ENCODE measurements around the gene CEP83. TPM values are rescaled to one million over a fixed set of nuclear protein-coding genes. Genes with fewer than 3 reads are reported as not detected.

Gene CEP83
- total and polyA plus RNA-seq, 2 experiments from 2014 or later: 5.8 to 6.9 TPM

- H3K79me2 ChIP-seq (ENCODE audit: insufficient read depth): no peaks in the 10 kb centered on the region
- in situ Hi-C loops (cut with MboI): no loop called here
- no peak for TF ChIP-seq EZH2phosphoT487 (IDR thresholded peaks at IDR 0.05; ENCODE audit: insufficient read depth, low read depth)
- TF ChIP-seq EZH2 (IDR thresholded peaks at IDR 0.05; ENCODE audit: insufficient read depth, poor library complexity, severe bottlenecking): no peak
- no peaks in the 10 kb centered on the region for H3K36me3 ChIP-seq (ENCODE audit: low read depth)
- H4K20me1 ChIP-seq (ENCODE audit: insufficient read depth): no peaks in the 10 kb centered on the region
- no peaks in the 10 kb centered on the region for H3K4me1 ChIP-seq (ENCODE audit: insufficient read depth)
- no peaks in the 10 kb centered on the region for H3F3A ChIP-seq (ENCODE audit: insufficient read depth)
- DNase-seq: no peak
- no peak overlapping the region for H2AFZ ChIP-seq
- H3K4me3 ChIP-seq: no peak overlapping the region
- no peaks in the 10 kb centered on the region for H3K9me3 ChIP-seq (ENCODE audit: low read depth)
- H3K4me2 ChIP-seq (ENCODE audit: unreplicated experiment): no peak overlapping the region
- WGBS, 2 experiments (ENCODE audit: low coverage in 1 of 2, low lambda C conversion rate in 2 of 2, missing lambda C conversion rate in 2 of 2): 98% methylated on average over 2 of the region's 2 CpGs
- no peaks in the 10 kb centered on the region for H3K27me3 ChIP-seq (replicated peaks; ENCODE audit: insufficient read depth)
- no peaks in the 10 kb centered on the region for H3K9me2 ChIP-seq (ENCODE audit: insufficient read depth)
- H3K9ac ChIP-seq: no peak overlapping the region
- no peak overlapping the region for H3K27ac ChIP-seq
These were observed 161.7 kb downstream of the CEP83 start for GRCh38 chr12:94297876-94298505.

GRCh38 chr12:94297096-94297699, 162.5 kb downstream of the CEP83 start:
- in situ Hi-C loops (cut with MboI): no loop called here

GRCh38 chr12:94290353-94290752, 169.3 kb downstream of the CEP83 start:
- no peak overlapping the region for H2AFZ ChIP-seq
- H3F3A ChIP-seq (ENCODE audit: insufficient read depth): peaks cover 26% of the 10 kb centered on the region
- peak overlapping the region; percentile 52; the same call in 1 of the 2 replicates for H3K27ac ChIP-seq
- H3K9ac ChIP-seq: no peak overlapping the region
- in situ Hi-C loops (cut with MboI): no loop called here
- TF ChIP-seq EZH2 (IDR thresholded peaks at IDR 0.05; ENCODE audit: insufficient read depth, poor library complexity, severe bottlenecking) (no peak), EZH2phosphoT487 (IDR thresholded peaks at IDR 0.05; ENCODE audit: insufficient read depth, low read depth) (no peak)
- WGBS, 2 experiments (ENCODE audit: low coverage in 1 of 2, low lambda C conversion rate in 2 of 2, missing lambda C conversion rate in 2 of 2): 51 to 55% methylated on average over 4 of the region's 4 CpGs
- no peak for DNase-seq
- no peaks in the 10 kb centered on the region for H3K79me2 ChIP-seq (ENCODE audit: insufficient read depth)
- peaks cover 16% of the 10 kb centered on the region for H3K4me1 ChIP-seq (ENCODE audit: insufficient read depth)
- no peaks in the 10 kb centered on the region for H3K36me3 ChIP-seq (ENCODE audit: low read depth)
- H3K27me3 ChIP-seq (replicated peaks; ENCODE audit: insufficient read depth): no peaks in the 10 kb centered on the region
- H3K4me2 ChIP-seq (ENCODE audit: unreplicated experiment): peak overlapping the region; percentile 74
- H4K20me1 ChIP-seq (ENCODE audit: insufficient read depth): no peaks in the 10 kb centered on the region
- H3K9me3 ChIP-seq (ENCODE audit: low read depth): no peaks in the 10 kb centered on the region
- no peaks in the 10 kb centered on the region for H3K9me2 ChIP-seq (ENCODE audit: insufficient read depth)
- peak overlapping the region; percentile 49 for H3K4me3 ChIP-seq

More at GRCh38 chr12:94297096-94297699, 162.5 kb downstream of the CEP83 start:
- Histone ChIP-seq H3K27ac (no peak overlapping the region), H2AFZ (no peak overlapping the region), H3K9me3 (ENCODE audit: low read depth) (no peaks in the 10 kb centered on the region), H3K4me3 (no peak overlapping the region), H3K79me2 (ENCODE audit: insufficient read depth) (no peaks in the 10 kb centered on the region), H3K36me3 (ENCODE audit: low read depth) (no peaks in the 10 kb centered on the region), H3K4me1 (ENCODE audit: insufficient read depth) (no peaks in the 10 kb centered on the region), H3K27me3 (replicated peaks; ENCODE audit: insufficient read depth) (no peaks in the 10 kb centered on the region), H4K20me1 (ENCODE audit: insufficient read depth) (no peaks in the 10 kb centered on the region), H3K9me2 (ENCODE audit: insufficient read depth) (no peaks in the 10 kb centered on the region), H3K4me2 (ENCODE audit: unreplicated experiment) (no peak overlapping the region), H3K9ac (no peak overlapping the region), H3F3A (ENCODE audit: insufficient read depth) (no peaks in the 10 kb centered on the region)
- WGBS, 2 experiments (ENCODE audit: low coverage in 1 of 2, low lambda C conversion rate in 2 of 2, missing lambda C conversion rate in 2 of 2): 95 to 98% methylated on average over 6 of the region's 6 CpGs
- no peak for DNase-seq
- no peak for TF ChIP-seq EZH2 (IDR thresholded peaks at IDR 0.05; ENCODE audit: insufficient read depth, poor library complexity, severe bottlenecking)
- TF ChIP-seq EZH2phosphoT487 (IDR thresholded peaks at IDR 0.05; ENCODE audit: insufficient read depth, low read depth): no peak

DNA sequence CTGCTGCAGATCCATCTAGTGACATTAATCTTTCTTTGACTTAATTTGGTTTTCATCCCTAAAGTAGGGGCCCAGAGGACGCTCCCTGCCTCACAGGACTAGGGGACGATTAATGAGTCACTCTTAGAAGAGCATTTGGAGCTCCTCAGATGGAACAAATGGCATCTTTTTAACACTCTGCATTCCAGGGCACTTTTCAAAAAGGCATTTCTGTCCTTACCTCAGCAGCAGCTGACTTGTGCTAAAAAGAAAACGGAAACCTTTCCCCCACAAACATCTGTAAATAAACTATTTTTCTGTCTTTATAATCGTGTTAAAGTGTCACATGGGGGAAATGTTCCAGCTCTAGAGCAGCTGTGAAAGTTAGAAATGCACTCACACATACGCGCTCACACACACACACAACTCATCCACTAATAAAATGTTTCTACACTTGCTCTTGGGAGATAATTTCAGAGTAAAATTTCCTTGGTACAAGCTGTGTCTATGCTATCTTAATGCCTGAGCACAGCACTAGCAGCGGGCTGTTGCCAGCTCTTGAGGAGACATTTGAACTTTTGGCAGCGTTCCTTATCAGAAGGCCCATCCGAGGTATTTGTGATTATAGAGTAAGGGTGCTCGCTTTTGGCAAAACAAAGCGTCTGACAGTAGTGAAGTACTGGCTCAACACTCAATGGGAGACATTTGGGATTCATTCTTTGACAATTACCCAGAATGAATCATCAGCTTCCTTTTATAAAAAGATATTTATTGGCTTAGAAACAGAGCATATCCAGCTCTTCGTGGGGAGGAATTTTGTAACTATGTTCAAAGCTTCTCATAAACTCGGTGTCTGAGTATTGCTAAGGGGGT, 170.0 kb downstream of the CEP83 start:
- peak; percentile 80 for DNase-seq
- Histone ChIP-seq H3K4me3 (peak overlapping the region; percentile 49), H3F3A (ENCODE audit: insufficient read depth) (peaks cover 26% of the 10 kb centered on the region), H3K4me1 (ENCODE audit: insufficient read depth) (peaks cover 16% of the 10 kb centered on the region), H3K9me2 (ENCODE audit: insufficient read depth) (no peaks in the 10 kb centered on the region), H3K4me2 (ENCODE audit: unreplicated experiment) (peak overlapping the region; percentile 74), H3K79me2 (ENCODE audit: insufficient read depth) (no peaks in the 10 kb centered on the region), H3K27ac (peak overlapping the region; percentile 52), H2AFZ (peak overlapping the region; percentile 29), H3K27me3 (replicated peaks; ENCODE audit: insufficient read depth) (no peaks in the 10 kb centered on the region), H4K20me1 (ENCODE audit: insufficient read depth) (no peaks in the 10 kb centered on the region), H3K9me3 (ENCODE audit: low read depth) (no peaks in the 10 kb centered on the region), H3K36me3 (ENCODE audit: low read depth) (no peaks in the 10 kb centered on the region), H3K9ac (peak overlapping the region; percentile 19)
- in situ Hi-C loops (cut with MboI): no loop called here
- no peak for TF ChIP-seq EZH2 (IDR thresholded peaks at IDR 0.05; ENCODE audit: insufficient read depth, poor library complexity, severe bottlenecking)
- no peak for TF ChIP-seq EZH2phosphoT487 (IDR thresholded peaks at IDR 0.05; ENCODE audit: insufficient read depth, low read depth)
- 4 to 6% methylated on average over 13 of the region's 13 CpGs for WGBS, 2 experiments (ENCODE audit: low coverage in 1 of 2, low lambda C conversion rate in 2 of 2, missing lambda C conversion rate in 2 of 2)
